WI38 (cell line): Measurements from ENCODE around the gene FAM234A.

Source experiments
- H3K4me3 ChIP-seq: 2 replicates; pipeline ENCODE4 v1.5.1; 2011; ENCODE audit warnings: low read depth, mild to moderate bottlenecking, control low read depth, low read length
- TF ChIP-seq, protein P1 (sequence below): IDR thresholded peaks from 2 replicates; pipeline ENCODE4 v1.5.1; 2012; ENCODE audit warnings: low read depth, mild to moderate bottlenecking, control low read depth, low read length

Gene FAM234A

DNA sequence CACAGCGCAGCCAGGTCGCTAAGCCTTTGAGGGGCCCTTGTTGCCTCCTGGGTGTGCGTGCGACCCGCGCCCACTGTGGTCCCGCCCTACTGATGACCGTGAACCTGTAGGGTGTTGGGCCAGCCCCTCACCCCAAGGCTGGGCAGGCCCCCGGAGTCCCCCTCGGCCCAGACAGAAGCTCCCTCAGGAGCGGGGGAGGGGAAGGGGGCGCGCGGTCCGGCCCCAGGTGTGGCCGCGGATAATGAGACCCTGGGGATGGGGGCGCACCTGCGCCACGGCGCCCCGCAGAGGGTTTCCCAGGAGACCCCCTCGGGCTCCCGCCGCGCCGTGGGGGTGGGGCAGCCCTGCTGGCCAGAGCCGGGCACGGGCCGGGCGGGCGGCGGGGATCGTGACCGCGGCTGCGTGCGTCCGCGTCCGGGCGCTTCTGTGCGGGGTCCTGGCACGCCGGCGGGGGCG, 45.4 kb downstream of the FAM234A start:
- no peak overlapping the region for H3K4me3 ChIP-seq
- TF ChIP-seq, protein P1, sequence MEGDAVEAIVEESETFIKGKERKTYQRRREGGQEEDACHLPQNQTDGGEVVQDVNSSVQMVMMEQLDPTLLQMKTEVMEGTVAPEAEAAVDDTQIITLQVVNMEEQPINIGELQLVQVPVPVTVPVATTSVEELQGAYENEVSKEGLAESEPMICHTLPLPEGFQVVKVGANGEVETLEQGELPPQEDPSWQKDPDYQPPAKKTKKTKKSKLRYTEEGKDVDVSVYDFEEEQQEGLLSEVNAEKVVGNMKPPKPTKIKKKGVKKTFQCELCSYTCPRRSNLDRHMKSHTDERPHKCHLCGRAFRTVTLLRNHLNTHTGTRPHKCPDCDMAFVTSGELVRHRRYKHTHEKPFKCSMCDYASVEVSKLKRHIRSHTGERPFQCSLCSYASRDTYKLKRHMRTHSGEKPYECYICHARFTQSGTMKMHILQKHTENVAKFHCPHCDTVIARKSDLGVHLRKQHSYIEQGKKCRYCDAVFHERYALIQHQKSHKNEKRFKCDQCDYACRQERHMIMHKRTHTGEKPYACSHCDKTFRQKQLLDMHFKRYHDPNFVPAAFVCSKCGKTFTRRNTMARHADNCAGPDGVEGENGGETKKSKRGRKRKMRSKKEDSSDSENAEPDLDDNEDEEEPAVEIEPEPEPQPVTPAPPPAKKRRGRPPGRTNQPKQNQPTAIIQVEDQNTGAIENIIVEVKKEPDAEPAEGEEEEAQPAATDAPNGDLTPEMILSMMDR: no peak

DNA sequence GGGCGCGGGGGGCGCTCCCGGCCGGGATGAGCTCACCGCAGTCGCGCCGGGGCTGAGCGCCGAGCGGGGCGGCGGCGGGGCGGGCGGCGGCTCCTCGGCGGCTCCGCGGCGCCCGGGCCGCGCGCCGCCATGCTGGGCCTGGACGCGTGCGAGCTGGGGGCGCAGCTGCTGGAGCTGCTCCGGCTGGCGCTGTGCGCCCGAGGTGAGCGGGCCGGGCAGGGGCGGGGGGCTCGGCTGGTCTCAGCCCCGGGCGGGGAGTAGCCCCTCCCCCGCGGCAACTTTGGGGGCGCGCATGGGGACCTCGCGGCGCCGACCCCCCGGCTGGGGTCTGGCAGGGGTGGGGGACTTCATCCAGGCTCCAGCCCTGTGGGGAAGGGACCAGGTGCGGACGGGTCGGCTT, 45.9 kb downstream of the FAM234A start, which contains the start of gene ARHGDIG:
Gene ARHGDIG, plus strand, starts transcription at position 40 of the 400 bp plus-strand sequence. Its CDS starts 90 bp downstream, at position 130.
- no peak within 1 kb of the TSS for H3K4me3 ChIP-seq
- TF ChIP-seq, protein P1: no peak

DNA sequence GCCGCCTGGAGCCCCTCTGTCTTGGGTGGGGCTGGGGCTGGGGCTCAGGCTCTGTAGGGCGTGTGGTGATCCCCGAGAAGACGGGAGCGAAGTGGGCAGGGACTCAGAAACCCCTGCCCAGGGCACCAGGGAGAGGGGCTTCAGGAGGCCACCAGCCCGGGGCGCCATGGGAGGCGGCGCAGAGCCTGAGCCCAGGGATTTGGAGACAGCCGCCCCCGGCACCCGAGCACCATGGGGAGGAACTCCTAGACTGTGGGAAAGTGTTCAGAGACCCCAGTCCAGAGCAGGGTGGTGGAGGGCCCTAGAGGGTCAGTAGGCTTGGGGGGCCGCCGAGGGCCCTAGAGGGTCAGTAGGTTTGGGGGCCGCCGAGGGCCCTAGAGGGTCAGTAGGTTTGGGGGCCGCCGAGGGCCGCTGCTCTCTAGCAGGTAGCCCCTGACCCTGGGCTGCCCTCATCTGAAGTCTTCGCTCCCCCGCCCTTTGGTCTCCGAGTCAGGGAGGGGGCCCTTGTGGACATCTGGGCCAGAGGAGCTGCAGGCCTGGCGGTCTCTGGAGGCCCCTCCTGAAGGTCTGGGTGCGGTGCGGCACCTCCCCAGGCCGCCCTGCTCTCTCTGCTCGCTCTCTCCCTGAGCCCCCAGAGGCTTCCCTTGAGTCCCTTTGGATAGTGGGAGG, 46.5 kb downstream of the FAM234A start:
- no peak overlapping the region for H3K4me3 ChIP-seq

DNA sequence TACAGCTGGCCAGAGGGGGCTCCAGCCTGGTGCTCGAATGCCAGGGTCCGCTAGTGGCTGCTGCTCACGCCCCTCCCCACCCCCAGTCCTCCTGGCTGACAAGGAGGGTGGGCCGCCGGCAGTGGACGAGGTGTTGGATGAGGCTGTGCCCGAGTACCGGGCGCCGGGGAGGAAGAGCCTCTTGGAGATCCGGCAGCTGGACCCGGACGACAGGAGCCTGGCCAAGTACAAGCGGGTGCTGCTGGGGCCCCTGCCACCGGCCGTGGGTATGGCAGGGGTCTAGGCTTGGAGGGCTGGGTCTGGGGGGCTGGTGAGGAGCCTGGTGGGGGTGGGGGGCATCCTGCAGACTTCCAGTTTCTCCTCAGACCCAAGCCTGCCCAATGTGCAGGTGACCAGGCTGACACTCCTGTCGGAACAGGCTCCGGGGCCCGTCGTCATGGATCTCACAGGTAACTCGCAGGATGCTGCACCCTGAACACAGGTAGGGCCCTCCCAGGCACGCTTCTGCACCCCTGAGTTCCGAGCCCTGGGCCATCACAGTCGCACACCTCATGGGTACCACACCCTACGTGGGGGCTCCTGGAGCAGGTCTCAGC, 47.1 kb downstream of the FAM234A start:
- H3K4me3 ChIP-seq: no peak overlapping the region
- TF ChIP-seq, protein P1: no peak

More for the DNA sequence above, 46.5 kb downstream of the FAM234A start:
- TF ChIP-seq, protein P1: no peak

DNA sequence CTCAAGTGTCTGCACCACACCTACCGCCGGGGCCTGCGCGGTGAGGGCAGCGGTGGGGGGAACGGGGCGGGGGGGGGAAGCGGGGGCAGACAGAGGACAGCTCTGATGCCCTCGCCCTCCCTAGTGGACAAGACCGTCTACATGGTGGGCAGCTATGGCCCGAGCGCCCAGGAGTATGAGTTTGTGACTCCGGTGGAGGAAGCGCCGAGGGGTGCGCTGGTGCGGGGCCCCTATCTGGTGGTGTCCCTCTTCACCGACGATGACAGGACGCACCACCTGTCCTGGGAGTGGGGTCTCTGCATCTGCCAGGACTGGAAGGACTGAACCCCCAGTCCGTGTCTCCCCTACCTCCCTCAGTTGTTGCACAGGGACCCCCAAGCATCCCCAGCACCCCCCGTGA, 47.9 kb downstream of the FAM234A start:
- H3K4me3 ChIP-seq: no peak overlapping the region
- TF ChIP-seq, protein P1: no peak

DNA sequence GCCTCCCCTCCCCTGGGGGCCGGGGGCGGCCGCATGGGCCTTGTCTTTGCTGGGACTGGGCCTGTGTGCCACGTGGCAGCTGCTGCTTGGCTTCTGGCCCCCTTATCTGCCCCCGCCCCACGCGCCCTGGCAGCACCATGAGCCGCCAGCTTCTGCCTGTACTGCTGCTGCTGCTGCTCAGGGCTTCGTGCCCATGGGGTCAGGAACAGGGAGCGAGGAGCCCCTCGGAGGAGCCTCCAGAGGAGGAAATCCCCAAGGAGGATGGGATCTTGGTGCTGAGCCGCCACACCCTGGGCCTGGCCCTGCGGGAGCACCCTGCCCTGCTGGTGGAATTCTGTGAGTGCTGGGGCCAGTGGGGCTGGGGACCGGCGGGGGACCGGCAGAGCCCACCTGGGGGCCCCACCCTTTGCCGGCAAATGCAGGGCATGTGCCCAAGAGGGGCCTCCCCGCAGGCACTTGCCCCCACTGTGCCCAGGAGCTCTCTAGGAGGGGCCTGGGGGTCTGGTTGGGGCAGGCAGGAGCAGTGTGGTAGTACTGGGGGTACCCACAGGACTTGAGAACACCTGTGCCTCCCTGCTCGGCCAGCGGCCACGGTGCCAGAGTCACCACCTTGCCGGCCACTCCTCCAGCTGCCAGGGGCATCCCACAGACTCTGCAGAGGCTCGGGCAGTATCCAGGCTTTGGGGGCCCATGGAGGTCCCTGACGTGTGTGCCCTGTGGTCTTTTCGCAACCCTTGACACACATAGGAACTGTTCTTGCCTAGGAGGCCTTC, 48.6 kb downstream of the FAM234A start, which contains the start of gene PDIA2:
Gene PDIA2, plus strand, starts transcription at position 132 of the 773 bp plus-strand sequence. Its CDS starts 6 bp downstream, at position 138.
- TF ChIP-seq, protein P1: no peak
- no peak within 1 kb of the TSS for H3K4me3 ChIP-seq
